Stimulated activated CD8-positive, alpha-beta memory T cell treated with anti-CD3 and anti-CD28 coated beads, Interleukin-7, amount 100 ng/mL, for 4 hours (primary cell): ENCODE measurements around the gene CILP.
"Not testable (repeated sequence)": the region's sequence is repeated elsewhere in the genome, so short reads cannot be mapped to it uniquely, and the experiment has no call there.

ENCODE experiments used
- DNase-seq, 2 donors: peaks; one replicate each; pipeline ENCODE4 v3.0.0-alpha.2; 2020; ENCODE audit warnings: low read depth in 2 of 2

Gene CILP

GRCh38 chr15:65210770-65211481, at the start of gene CILP:
Gene CILP, minus strand, starts transcription at chr15:65211473. Its CDS starts 1,718 bp downstream, at chr15:65209755.
- DNase-seq, result no peak

GRCh38 chr15:65260968-65261367, 49.7 kb upstream of the CILP start:
- DNase-seq, result no peak

- DNase-seq, result no peak
These were observed 48.1 kb upstream of the CILP start for GRCh38 chr15:65259367-65259797.

- DNase-seq, result no peak
These were observed 47.3 kb upstream of the CILP start for GRCh38 chr15:65258375-65259262.

GRCh38 chr15:65255486-65256140, 44.3 kb upstream of the CILP start:
- no peak for DNase-seq

GRCh38 chr15:65254758-65255157, 43.5 kb upstream of the CILP start:
- no peak for DNase-seq

GRCh38 chr15:65254356-65254755, 43.1 kb upstream of the CILP start:
- DNase-seq, result no peak

- peak; percentile 42 to 46 for DNase-seq
These were observed 38.4 kb upstream of the CILP start for GRCh38 chr15:65249641-65250040.

GRCh38 chr15:65248511-65249255, 37.4 kb upstream of the CILP start:
- no peak for DNase-seq

- no peak for DNase-seq
These were observed 35.7 kb upstream of the CILP start for GRCh38 chr15:65246939-65247338.

GRCh38 chr15:65246026-65246714, 34.9 kb upstream of the CILP start:
- no peak for DNase-seq

- DNase-seq, result no peak
These were observed 34.0 kb upstream of the CILP start for GRCh38 chr15:65245096-65245856.

GRCh38 chr15:65244638-65245037, 33.4 kb upstream of the CILP start:
- no peak for DNase-seq

- not testable (repeated sequence) for DNase-seq
These were observed 25.2 kb upstream of the CILP start for GRCh38 chr15:65236443-65236842.

- no peak for DNase-seq
These were observed 22.4 kb upstream of the CILP start for GRCh38 chr15:65233696-65234095.

- DNase-seq, result no peak
These were observed 21.2 kb upstream of the CILP start for GRCh38 chr15:65232520-65232919.

GRCh38 chr15:65231306-65231705, 20.0 kb upstream of the CILP start:
- DNase-seq, result no peak

GRCh38 chr15:65226901-65227300, 15.6 kb upstream of the CILP start:
- DNase-seq, result not testable (repeated sequence)

GRCh38 chr15:65226221-65226620, 14.9 kb upstream of the CILP start:
- DNase-seq, result no peak

GRCh38 chr15:65223996-65224395, 12.7 kb upstream of the CILP start:
- no peak for DNase-seq
